NCI-H2107 (cell line): Measurements from ENCODE around the gene OR2S2.
"Not testable (repeated sequence)": the region's sequence is repeated elsewhere in the genome, so short reads cannot be mapped to it uniquely, and the experiment has no call there.

Experiments
- DNase-seq: peaks from one replicate; lab custom pipeline; 2025; lab: John Stamatoyannopoulos, UW

The OR2S2 gene

GRCh38 chr9:35933550-35934067, 24.3 kb downstream of the OR2S2 start:
- DNase-seq, result no peak

GRCh38 chr9:35932735-35933134, 25.2 kb downstream of the OR2S2 start:
- DNase-seq, result no peak

GRCh38 chr9:35930989-35931388, 27.0 kb downstream of the OR2S2 start:
- DNase-seq, result no peak

GRCh38 chr9:35930521-35930920, 27.4 kb downstream of the OR2S2 start:
- DNase-seq, result no peak

- DNase-seq, result no peak
These were observed 28.6 kb downstream of the OR2S2 start for GRCh38 chr9:35929453-35929718.

- no peak for DNase-seq
These were observed 29.1 kb downstream of the OR2S2 start for GRCh38 chr9:35928591-35929452.

GRCh38 chr9:35923927-35924763, 33.8 kb downstream of the OR2S2 start:
- no peak for DNase-seq

- DNase-seq, result no peak
These were observed 34.4 kb downstream of the OR2S2 start for GRCh38 chr9:35923598-35923926.

GRCh38 chr9:35920051-35920620, 37.8 kb downstream of the OR2S2 start:
- no peak for DNase-seq

GRCh38 chr9:35919212-35920008, 38.5 kb downstream of the OR2S2 start:
- DNase-seq, result no peak

GRCh38 chr9:35918780-35919179, 39.2 kb downstream of the OR2S2 start:
- no peak for DNase-seq

GRCh38 chr9:35917261-35917660, 40.7 kb downstream of the OR2S2 start:
- DNase-seq, result no peak

GRCh38 chr9:35915681-35916294, 42.2 kb downstream of the OR2S2 start:
- DNase-seq, result no peak

- no peak for DNase-seq
These were observed 43.6 kb downstream of the OR2S2 start for GRCh38 chr9:35914301-35914807.

GRCh38 chr9:35913429-35913828, 44.5 kb downstream of the OR2S2 start:
- DNase-seq, result not testable (repeated sequence)

GRCh38 chr9:35912791-35913400, 45.1 kb downstream of the OR2S2 start:
- DNase-seq, result no peak

- DNase-seq, result no peak
These were observed 46.3 kb downstream of the OR2S2 start for GRCh38 chr9:35911690-35912089.

GRCh38 chr9:35910613-35911359, 47.2 kb downstream of the OR2S2 start:
- DNase-seq, result no peak

- DNase-seq, result no peak
These were observed 48.0 kb downstream of the OR2S2 start for GRCh38 chr9:35909687-35910612.
